ENCODE measurements around the gene SLC30A5. TPM values are rescaled to one million over a fixed set of nuclear protein-coding genes. Genes with fewer than 3 reads are reported as not detected.

Gene SLC30A5
- total and polyA plus RNA-seq, 9 of the 15 experiments (the other 6 are each of a cell fraction or from before 2014, with no cell fraction given) = 22.9 to 86.8 (median 62.5) TPM

GRCh38 chr5:69093771-69094482 lies at the start of gene SLC30A5 (continued):
- peak; percentile 41; the same call in 1 of the 2 replicates for TF ChIP-seq ZNF592 (IDR thresholded peaks at IDR 0.05)
- no peak for TF ChIP-seq TCF7 (IDR thresholded peaks at IDR 0.05; ENCODE audit: borderline replicate concordance)
- no peak for TF ChIP-seq ZNF766 (CRISPR knock-in tag; conservative IDR thresholded peaks at IDR 0.05)
- peak; percentile 92 for TF ChIP-seq POLR2AphosphoS5 (IDR thresholded peaks at IDR 0.05; ENCODE audit: control insufficient read depth, insufficient read depth, low read depth, low read length)
- peak; percentile 73 for TF ChIP-seq GMEB1 (CRISPR knock-in tag; IDR thresholded peaks at IDR 0.05)
- TF ChIP-seq GABPB1 (CRISPR knock-in tag; IDR thresholded peaks at IDR 0.05) = peak; percentile 89
- peak; percentile 87 for TF ChIP-seq KDM5B (IDR thresholded peaks at IDR 0.05; ENCODE audit: insufficient replicate concordance, low read depth, low read length)
- no peak for TF ChIP-seq XRCC3 (IDR thresholded peaks at IDR 0.05)
- TF ChIP-seq FOXO4 (CRISPR knock-in tag; IDR thresholded peaks at IDR 0.05) = no peak
- TF ChIP-seq JUND (IDR thresholded peaks at IDR 0.05; ENCODE audit: borderline replicate concordance, low read depth, low read length) = peak; percentile 87
- peak; percentile 75; the same call in 1 of the 3 replicates for TF ChIP-seq JUND (tag; IDR thresholded peaks at IDR 0.05; ENCODE audit: borderline replicate concordance, low read depth, low read length)
- peak; percentile 84; the same call in 1 of the 2 replicates for TF ChIP-seq ERF (CRISPR knock-in tag; IDR thresholded peaks at IDR 0.05)
- TF ChIP-seq TSC22D4 (tag; IDR thresholded peaks at IDR 0.05) = no peak
- no peak for TF ChIP-seq THRA (IDR thresholded peaks at IDR 0.05)
- peak; percentile 95 for TF ChIP-seq KLF1 (tag; IDR thresholded peaks at IDR 0.05)
- TF ChIP-seq NONO (IDR thresholded peaks at IDR 0.05; ENCODE audit: low read depth in 2 of 2, low read length in 1 of 2) = peak in 1 of 2 experiments; percentile 93; a peak in 2 of 4 replicates
- peak; percentile 95 for TF ChIP-seq ZBTB2 (IDR thresholded peaks at IDR 0.05)
